Panc1 (cell line): Measurements from ENCODE around the gene WDFY3. TPM values are rescaled to one million over a fixed set of nuclear protein-coding genes. Genes with fewer than 3 reads are reported as not detected.

ENCODE experiments used
- ATAC-seq: fragments of 200-7000 bp; cut with Tn5 transposase; 2 replicates; pipeline ENCODE4 v1.9.1; 2020; ENCODE audit warnings: mild to moderate bottlenecking, moderate library complexity
- BruUV-seq: library from RNA; stranded (reverse); fragments of 400-500 nt; replicated peaks from 2 replicates; lab custom pipeline; 2021; lab: Mats Ljungman, UMichigan
- CTCF ChIA-PET: fragments of 300-600 bp; sonication (Branson Sonifier 250); formaldehyde crosslinking; loops from one replicate; lab custom pipeline; 2022; ENCODE audit warnings: antibody characterized with exemption; lab: Charles Lee
- POLR2A ChIA-PET: fragments of 300-600 bp; sonication (Branson Sonifier 250); formaldehyde crosslinking; loops from one replicate; lab custom pipeline; 2022; ENCODE audit warnings: antibody characterized with exemption; lab: Charles Lee
- DNase-seq: peaks from one replicate; pipeline ENCODE4 v3.0.0-alpha.2; 2010; ENCODE audit warnings: low read depth, low spot score
- H3K27ac ChIP-seq: 2 replicates; pipeline ENCODE4 v1.5.1; 2011; ENCODE audit warnings: mild to moderate bottlenecking, low read length, inconsistent platforms
- H3K27me3 ChIP-seq: fragments of 200-500 bp; sonication (Bioruptor generic); 2 replicates; pipeline ENCODE4 v1.6.0; 2014; ENCODE audit warnings: low read length, inconsistent platforms; ENCODE audit not compliant: control insufficient read depth, insufficient read depth
- H3K36me3 ChIP-seq: fragments of 200-500 bp; sonication (Bioruptor generic); 2 replicates; pipeline ENCODE4 v1.5.1; 2014; ENCODE audit warnings: inconsistent platforms, mild to moderate bottlenecking, low read length, moderate library complexity; ENCODE audit not compliant: control insufficient read depth, insufficient read depth
- H3K4me1 ChIP-seq: 2 replicates; pipeline ENCODE4 v1.5.1; 2011; ENCODE audit warnings: inconsistent platforms, mild to moderate bottlenecking, low read length, moderate library complexity; ENCODE audit not compliant: control insufficient read depth, insufficient read depth
- H3K4me3 ChIP-seq, 2 experiments: 2 replicates each; pipeline ENCODE4 v1.5.1; 2011 to 2012; ENCODE audit warnings: low read depth in 2 of 2, low read length in 2 of 2, mild to moderate bottlenecking in 2 of 2, inconsistent platforms in 1 of 2, moderate library complexity in 1 of 2
- H3K9me3 ChIP-seq: fragments of 200-500 bp; sonication (Bioruptor generic); 2 replicates; pipeline ENCODE4 v1.5.1; 2014; ENCODE audit warnings: low read depth, mild to moderate bottlenecking, inconsistent platforms, low read length, moderate library complexity; ENCODE audit not compliant: control insufficient read depth, insufficient read depth
- POLR2AphosphoS5 ChIP-seq: IDR thresholded peaks from 2 replicates; pipeline ENCODE4 v1.6.1; 2012; ENCODE audit warnings: mild to moderate bottlenecking, low read depth, low read length, moderate library complexity
- SIN3A ChIP-seq: IDR thresholded peaks from 2 replicates; pipeline ENCODE4 v1.6.1; 2012; ENCODE audit warnings: low read depth, mild to moderate bottlenecking, low read length, moderate library complexity, borderline replicate concordance; ENCODE audit not compliant: insufficient read depth
- TCF7L2 ChIP-seq: IDR thresholded peaks from 2 replicates; pipeline ENCODE4 v1.6.1; 2011; ENCODE audit warnings: mild to moderate bottlenecking, low read depth, low read length, inconsistent platforms
- in situ Hi-C: cut with HindIII; loops from 2 replicates; pipeline ENCODE4 v1.10.0; 2016; ENCODE audit warnings: low sequenced_read_pairs, low pct_unique_long_range_greater_than_20kb
- intact Hi-C: fragments of 100-400 bp; cut with micrococcal nuclease; formaldehyde crosslinking; loops from one replicate; pipeline ENCODE4 v1.10.0; 2022; ENCODE audit not compliant: unreplicated experiment
- total RNA-seq: library from RNA; stranded (reverse); gene quantifications from one replicate; pipeline ENCODE4 v1.2.1, GENCODE V29; 2021; ENCODE audit not compliant: unreplicated experiment
- TF ChIP-seq, protein P1 (sequence below), 2 experiments: IDR thresholded peaks; 2 replicates each; pipeline ENCODE4 v1.6.1; 2011 to 2012; ENCODE audit warnings: low read depth in 2 of 2, control low read depth in 1 of 2, low read length in 1 of 2, mild to moderate bottlenecking in 1 of 2, moderate library complexity in 1 of 2; ENCODE audit not compliant: insufficient read depth in 1 of 2
- TF ChIP-seq, protein P2 (sequence below): fragments of 450-650 bp; IDR thresholded peaks from 2 replicates; pipeline ENCODE4 v1.5.1; 2017; ENCODE audit warnings: mild to moderate bottlenecking

WDFY3 gene
- total RNA-seq, 1 experiment from 2014 or later: 47.8 TPM

DNA sequence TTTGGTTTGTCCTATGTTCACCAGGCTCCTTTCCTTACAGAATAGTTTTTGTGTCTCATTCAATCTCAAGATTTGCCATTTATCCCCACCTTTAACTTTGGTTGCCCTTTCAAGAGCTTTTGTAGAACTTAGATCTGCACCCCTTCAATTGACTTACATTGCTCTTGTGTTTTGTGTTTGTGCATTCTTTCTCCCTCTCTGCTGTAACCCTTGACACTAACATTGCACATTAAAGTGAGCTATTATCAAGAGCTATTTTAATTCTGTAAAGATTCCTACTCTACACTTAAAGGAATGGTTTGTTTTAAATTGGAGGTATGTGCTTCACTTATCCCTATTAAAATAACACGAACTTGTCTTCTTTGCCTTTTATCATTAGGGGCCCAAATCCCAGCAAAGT lies 318.3 kb downstream of the WDFY3 start:
- Histone ChIP-seq H3K36me3 (no peaks in the 10 kb centered on the region), H3K27ac (no peak overlapping the region), H3K9me3 (no peaks in the 10 kb centered on the region), H3K4me1 (no peaks in the 10 kb centered on the region; the same call in 1 of the 2 replicates), H3K27me3 (no peaks in the 10 kb centered on the region), H3K4me3 (no peak overlapping the region)
- ChIA-PET CTCF (no interaction called here), POLR2A (no interaction called here)
- intact Hi-C loops (no loop called here), in situ Hi-C loops (no loop called here)
- TF ChIP-seq, protein P1, sequence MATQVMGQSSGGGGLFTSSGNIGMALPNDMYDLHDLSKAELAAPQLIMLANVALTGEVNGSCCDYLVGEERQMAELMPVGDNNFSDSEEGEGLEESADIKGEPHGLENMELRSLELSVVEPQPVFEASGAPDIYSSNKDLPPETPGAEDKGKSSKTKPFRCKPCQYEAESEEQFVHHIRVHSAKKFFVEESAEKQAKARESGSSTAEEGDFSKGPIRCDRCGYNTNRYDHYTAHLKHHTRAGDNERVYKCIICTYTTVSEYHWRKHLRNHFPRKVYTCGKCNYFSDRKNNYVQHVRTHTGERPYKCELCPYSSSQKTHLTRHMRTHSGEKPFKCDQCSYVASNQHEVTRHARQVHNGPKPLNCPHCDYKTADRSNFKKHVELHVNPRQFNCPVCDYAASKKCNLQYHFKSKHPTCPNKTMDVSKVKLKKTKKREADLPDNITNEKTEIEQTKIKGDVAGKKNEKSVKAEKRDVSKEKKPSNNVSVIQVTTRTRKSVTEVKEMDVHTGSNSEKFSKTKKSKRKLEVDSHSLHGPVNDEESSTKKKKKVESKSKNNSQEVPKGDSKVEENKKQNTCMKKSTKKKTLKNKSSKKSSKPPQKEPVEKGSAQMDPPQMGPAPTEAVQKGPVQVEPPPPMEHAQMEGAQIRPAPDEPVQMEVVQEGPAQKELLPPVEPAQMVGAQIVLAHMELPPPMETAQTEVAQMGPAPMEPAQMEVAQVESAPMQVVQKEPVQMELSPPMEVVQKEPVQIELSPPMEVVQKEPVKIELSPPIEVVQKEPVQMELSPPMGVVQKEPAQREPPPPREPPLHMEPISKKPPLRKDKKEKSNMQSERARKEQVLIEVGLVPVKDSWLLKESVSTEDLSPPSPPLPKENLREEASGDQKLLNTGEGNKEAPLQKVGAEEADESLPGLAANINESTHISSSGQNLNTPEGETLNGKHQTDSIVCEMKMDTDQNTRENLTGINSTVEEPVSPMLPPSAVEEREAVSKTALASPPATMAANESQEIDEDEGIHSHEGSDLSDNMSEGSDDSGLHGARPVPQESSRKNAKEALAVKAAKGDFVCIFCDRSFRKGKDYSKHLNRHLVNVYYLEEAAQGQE (IDR thresholded peaks at IDR 0.05; ENCODE audit: insufficient read depth in 1 of 2, low read depth in 2 of 2, low read length in 1 of 2): no peak
- TF ChIP-seq TCF7L2 (no peak), POLR2AphosphoS5 (no peak), SIN3A (no peak)
- TF ChIP-seq, protein P2, sequence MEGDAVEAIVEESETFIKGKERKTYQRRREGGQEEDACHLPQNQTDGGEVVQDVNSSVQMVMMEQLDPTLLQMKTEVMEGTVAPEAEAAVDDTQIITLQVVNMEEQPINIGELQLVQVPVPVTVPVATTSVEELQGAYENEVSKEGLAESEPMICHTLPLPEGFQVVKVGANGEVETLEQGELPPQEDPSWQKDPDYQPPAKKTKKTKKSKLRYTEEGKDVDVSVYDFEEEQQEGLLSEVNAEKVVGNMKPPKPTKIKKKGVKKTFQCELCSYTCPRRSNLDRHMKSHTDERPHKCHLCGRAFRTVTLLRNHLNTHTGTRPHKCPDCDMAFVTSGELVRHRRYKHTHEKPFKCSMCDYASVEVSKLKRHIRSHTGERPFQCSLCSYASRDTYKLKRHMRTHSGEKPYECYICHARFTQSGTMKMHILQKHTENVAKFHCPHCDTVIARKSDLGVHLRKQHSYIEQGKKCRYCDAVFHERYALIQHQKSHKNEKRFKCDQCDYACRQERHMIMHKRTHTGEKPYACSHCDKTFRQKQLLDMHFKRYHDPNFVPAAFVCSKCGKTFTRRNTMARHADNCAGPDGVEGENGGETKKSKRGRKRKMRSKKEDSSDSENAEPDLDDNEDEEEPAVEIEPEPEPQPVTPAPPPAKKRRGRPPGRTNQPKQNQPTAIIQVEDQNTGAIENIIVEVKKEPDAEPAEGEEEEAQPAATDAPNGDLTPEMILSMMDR: no peak
- BruUV-seq: no TSS peak
- ATAC-seq (no peak), DNase-seq (no peak)

- Histone ChIP-seq H3K9me3 (no peaks in the 10 kb centered on the region), H3K4me3 (no peak overlapping the region), H3K27ac (no peak overlapping the region), H3K4me1 (no peaks in the 10 kb centered on the region; the same call in 1 of the 2 replicates), H3K36me3 (no peaks in the 10 kb centered on the region), H3K27me3 (no peaks in the 10 kb centered on the region)
- no peak for ATAC-seq
- no peak for DNase-seq
- POLR2A ChIA-PET: no interaction called here
- in situ Hi-C loops: no loop called here
- BruUV-seq: no TSS peak
- intact Hi-C loops: no loop called here
- CTCF ChIA-PET: no interaction called here
- TF ChIP-seq, protein P2: no peak
- no peak for TF ChIP-seq SIN3A
- no peak for TF ChIP-seq TCF7L2
- TF ChIP-seq, protein P1 (IDR thresholded peaks at IDR 0.05; ENCODE audit: insufficient read depth in 1 of 2, low read depth in 2 of 2, low read length in 1 of 2): no peak
- no peak for TF ChIP-seq POLR2AphosphoS5
Measured at GRCh38 chr4:84647312-84647884, 319.1 kb downstream of the WDFY3 start.
